Suprapubic skin (tissue), 4 donors: Measurements from ENCODE around the gene CPXM1. TPM values are rescaled to one million over a fixed set of nuclear protein-coding genes. Genes with fewer than 3 reads are reported as not detected.

ENCODE experiments used
- DNase-seq, 2 donors: peaks; one replicate each; pipeline ENCODE4 v3.0.0-alpha.2; 2019; ENCODE audit warnings: low spot score in 2 of 2
- H3K27ac ChIP-seq: fragments of 200-600 bp; sonication (generic); one replicate; pipeline ENCODE4 v1.5.1; 2019
- H3K27me3 ChIP-seq: fragments of 200-600 bp; sonication (generic); one replicate; pipeline ENCODE4 v1.5.1; 2019
- H3K36me3 ChIP-seq: fragments of 200-600 bp; sonication (generic); one replicate; pipeline ENCODE4 v1.5.1; 2019
- H3K4me1 ChIP-seq: fragments of 200-600 bp; sonication (generic); one replicate; pipeline ENCODE4 v1.5.1; 2019
- H3K4me3 ChIP-seq: fragments of 200-600 bp; sonication (generic); one replicate; pipeline ENCODE4 v1.5.1; 2019; ENCODE audit warnings: mild to moderate bottlenecking
- H3K9me3 ChIP-seq: fragments of 200-600 bp; sonication (generic); one replicate; pipeline ENCODE4 v1.5.1; 2019
- CTCF ChIP-seq, 2 donors: fragments of 200-600 bp in 1 of 2; fragments of 450-650 bp in 1 of 2; sonication (generic) in 1 of 2; IDR thresholded peaks; one replicate each; pipeline ENCODE4 v1.5.1; 2016 to 2019; ENCODE audit warnings: antibody characterized with exemption in 2 of 2, mild to moderate bottlenecking in 1 of 2, moderate library complexity in 1 of 2
- EP300 ChIP-seq: sonication (generic); formaldehyde crosslinking; IDR thresholded peaks from one replicate; pipeline ENCODE4 v1.6.1; 2017; ENCODE audit warnings: antibody characterized with exemption
- POLR2A ChIP-seq, 2 donors: fragments of 450-650 bp; IDR thresholded peaks; one replicate each; pipeline ENCODE4 v1.6.1; 2017; ENCODE audit warnings: antibody characterized with exemption in 2 of 2, mild to moderate bottlenecking in 2 of 2, moderate library complexity in 2 of 2
- POLR2AphosphoS5 ChIP-seq, 3 donors: sonication (generic); formaldehyde crosslinking; IDR thresholded peaks; one replicate each; pipeline ENCODE4 v1.6.1; 2017; ENCODE audit warnings: antibody characterized with exemption in 3 of 3
- WGBS: methylation state at CpG from one replicate; pipeline ENCODE4 v1.1.5; 2018; 5-methylcytosine and 5-hydroxymethylcytosine counted together
- total RNA-seq, 4 donors: library from RNA; depleted of rRNA; stranded (reverse); fragments of >200 nt; gene quantifications; one replicate each; pipeline ENCODE4 v1.1.0, GENCODE V29; 2016

CPXM1 gene
- total RNA-seq, 4 donors from 2014 or later: 1.5 to 5.1 (median 3.2) TPM

- peaks cover 34% of the 10 kb centered on the region for H3K27me3 ChIP-seq
- no peak for DNase-seq
- WGBS: 89% methylated on average over 2 of the region's 2 CpGs
Measured at GRCh38 chr20:2760952-2761305, 39.5 kb downstream of the CPXM1 start.

GRCh38 chr20:2760297-2760951 is 40.0 kb downstream of the CPXM1 start:
- Histone ChIP-seq H3K36me3 (no peaks in the 10 kb centered on the region), H3K9me3 (no peaks in the 10 kb centered on the region), H3K27me3 (peaks cover 39% of the 10 kb centered on the region), H3K4me1 (no peaks in the 10 kb centered on the region), H3K4me3 (no peak overlapping the region), H3K27ac (no peak overlapping the region)
- peak in 1 of 2 donors; percentile 67 for DNase-seq
- WGBS: 81% methylated on average over 4 of the region's 7 CpGs
- no peak for TF ChIP-seq EP300
- TF ChIP-seq POLR2AphosphoS5 (IDR thresholded peaks at IDR 0.05): no peak
- TF ChIP-seq CTCF (IDR thresholded peaks at IDR 0.05): no peak
- TF ChIP-seq POLR2A (IDR thresholded peaks at IDR 0.05): no peak

More at GRCh38 chr20:2760952-2761305, 39.5 kb downstream of the CPXM1 start:
- Histone ChIP-seq H3K4me3 (no peak overlapping the region), H3K9me3 (no peaks in the 10 kb centered on the region), H3K27ac (no peak overlapping the region), H3K36me3 (no peaks in the 10 kb centered on the region), H3K4me1 (no peaks in the 10 kb centered on the region)
- no peak for TF ChIP-seq POLR2AphosphoS5 (IDR thresholded peaks at IDR 0.05)
- no peak for TF ChIP-seq POLR2A (IDR thresholded peaks at IDR 0.05)
- TF ChIP-seq EP300: no peak
- TF ChIP-seq CTCF (IDR thresholded peaks at IDR 0.05): no peak

GRCh38 chr20:2759603-2760296 is 40.7 kb downstream of the CPXM1 start:
- TF ChIP-seq POLR2AphosphoS5 (IDR thresholded peaks at IDR 0.05) (no peak), CTCF (IDR thresholded peaks at IDR 0.05) (no peak), POLR2A (IDR thresholded peaks at IDR 0.05) (no peak), EP300 (no peak)
- Histone ChIP-seq H3K36me3 (no peaks in the 10 kb centered on the region), H3K9me3 (no peaks in the 10 kb centered on the region), H3K27me3 (peaks cover 39% of the 10 kb centered on the region), H3K27ac (no peak overlapping the region), H3K4me3 (no peak overlapping the region), H3K4me1 (no peaks in the 10 kb centered on the region)
- 65% methylated on average over 12 of the region's 19 CpGs for WGBS
- DNase-seq: no peak

- Histone ChIP-seq H3K9me3 (no peaks in the 10 kb centered on the region), H3K36me3 (no peaks in the 10 kb centered on the region), H3K27me3 (peaks cover 45% of the 10 kb centered on the region), H3K4me1 (no peaks in the 10 kb centered on the region), H3K27ac (no peak overlapping the region), H3K4me3 (no peak overlapping the region)
- peak in 1 of 2 donors; percentile 62 for DNase-seq
- TF ChIP-seq CTCF (IDR thresholded peaks at IDR 0.05): no peak
- TF ChIP-seq EP300: no peak
- no peak for TF ChIP-seq POLR2A (IDR thresholded peaks at IDR 0.05)
- TF ChIP-seq POLR2AphosphoS5 (IDR thresholded peaks at IDR 0.05): no peak
- 76% methylated on average over 4 of the region's 10 CpGs for WGBS
Measured at GRCh38 chr20:2759143-2759542, 41.3 kb downstream of the CPXM1 start.

- no peak overlapping the region for H3K4me3 ChIP-seq
- DNase-seq: peak in 1 of 2 donors; percentile 24
- TF ChIP-seq EP300 (no peak), CTCF (IDR thresholded peaks at IDR 0.05) (no peak), POLR2AphosphoS5 (IDR thresholded peaks at IDR 0.05) (no peak), POLR2A (IDR thresholded peaks at IDR 0.05) (no peak)
- H3K9me3 ChIP-seq: no peaks in the 10 kb centered on the region
- H3K27ac ChIP-seq: no peak overlapping the region
- H3K36me3 ChIP-seq: no peaks in the 10 kb centered on the region
- peaks cover 3% of the 10 kb centered on the region for H3K4me1 ChIP-seq
- peaks cover 56% of the 10 kb centered on the region for H3K27me3 ChIP-seq
- 77% methylated on average over 5 of the region's 5 CpGs for WGBS
Measured at GRCh38 chr20:2757969-2758368, 42.5 kb downstream of the CPXM1 start.
